K562 (cell line): ENCODE measurements around the gene CCDC194. TPM values are rescaled to one million over a fixed set of nuclear protein-coding genes. Genes with fewer than 3 reads are reported as not detected.
A peak's percentile ranks its signal among the peaks of the same experiment; 100 is the strongest.

Experiments used
- ARID3A ChIP-seq: IDR thresholded peaks from 2 replicates; pipeline ENCODE4 v1.6.1; 2012; ENCODE audit warnings: low read depth, low read length, improper control_type of control experiment, borderline replicate concordance
- ATF7 ChIP-seq: fragments of 450-650 bp; IDR thresholded peaks from 2 replicates; pipeline ENCODE4 v1.7.1; 2014; ENCODE audit warnings: mild to moderate bottlenecking, moderate library complexity
- CC2D1A ChIP-seq: fragments of 450-650 bp; IDR thresholded peaks from 2 replicates; pipeline ENCODE4 v1.6.1; 2017; ENCODE audit warnings: mild to moderate bottlenecking
- CHD1 ChIP-seq: fragments of 200-600 bp; sonication (generic); IDR thresholded peaks from one replicate; pipeline ENCODE4 v1.6.1; 2012; ENCODE audit warnings: mild to moderate bottlenecking, moderate library complexity, low read length, inconsistent platforms
- ELF1 ChIP-seq: fragments of 200-800 bp; sonication (Bioruptor generic); IDR thresholded peaks from 2 replicates; pipeline ENCODE4 v1.6.1; 2016; ENCODE audit warnings: missing genetic modification characterization, missing compliant biosample characterization
- ETV1 ChIP-seq: fragments of 450-650 bp; conservative IDR thresholded peaks from 2 replicates; pipeline ENCODE4 v1.6.1; 2016; ENCODE audit warnings: missing genetic modification characterization, control low read depth, low read depth, missing compliant biosample characterization
- FOSL1 ChIP-seq: fragments of 200-800 bp; sonication (Bioruptor generic); conservative IDR thresholded peaks from 2 replicates; pipeline ENCODE4 v1.6.1; 2016; ENCODE audit warnings: missing genetic modification characterization, missing compliant biosample characterization
- HBP1 ChIP-seq: fragments of 450-650 bp; formaldehyde crosslinking; IDR thresholded peaks from 2 replicates; pipeline ENCODE4 v1.4.0; 2022; ENCODE audit warnings: missing genetic modification characterization
- HOMEZ ChIP-seq: fragments of 250-450 bp; sonication (Bioruptor Pico); IDR thresholded peaks from 2 replicates; pipeline ENCODE4 v1.4.0; 2020; ENCODE audit warnings: mild to moderate bottlenecking, moderate library complexity
- HSF4 ChIP-seq: fragments of 250-450 bp; sonication (Bioruptor Pico); IDR thresholded peaks from 2 replicates; pipeline ENCODE4 v2.1.2; 2022; ENCODE audit warnings: mild to moderate bottlenecking, moderate library complexity, borderline replicate concordance
- JUNB ChIP-seq: fragments of 450-650 bp; formaldehyde crosslinking; conservative IDR thresholded peaks from 2 replicates; pipeline ENCODE4 v1.4.0; 2020; ENCODE audit warnings: mild to moderate bottlenecking
- NONO ChIP-seq, 2 experiments: fragments of 200-400 bp in 1 of 2; fragments of 450-650 bp in 1 of 2; formaldehyde crosslinking in 1 of 2; IDR thresholded peaks; 2 replicates each; pipeline ENCODE4 v1.6.1; 2017; ENCODE audit warnings: low read depth in 2 of 2, mild to moderate bottlenecking in 2 of 2, moderate library complexity in 2 of 2, low read length in 1 of 2
- NRF1 ChIP-seq, 2 experiments: fragments of 450-650 bp; IDR thresholded peaks in 1 of 2; conservative IDR thresholded peaks in 1 of 2; 2 replicates each; pipeline ENCODE4 v1.6.1; 2014; ENCODE audit warnings: mild to moderate bottlenecking in 2 of 2
- POLR2A ChIP-seq: fragments of 450-650 bp; conservative IDR thresholded peaks from 2 replicates; pipeline ENCODE4 v1.6.1; 2016
- RBM25 ChIP-seq: fragments of 200-400 bp; formaldehyde crosslinking; IDR thresholded peaks from 2 replicates; pipeline ENCODE4 v1.6.1; 2018; ENCODE audit warnings: low read length, low read depth, moderate library complexity; ENCODE audit not compliant: severe bottlenecking
- SMC3 ChIP-seq: conservative IDR thresholded peaks from 2 replicates; pipeline ENCODE4 v1.6.1; 2011; ENCODE audit warnings: low read depth, low read length, improper control_type of control experiment; ENCODE audit not compliant: insufficient read depth
- SRF ChIP-seq, 2 experiments: fragments of 250-450, 450-650 bp in 1 of 2; sonication (Bioruptor Pico) in 1 of 2; sonication (generic) in 1 of 2; formaldehyde crosslinking; IDR thresholded peaks; 2 replicates each; pipeline versions ENCODE4 v1.5.0 to v1.5.1; 2020 to 2022; ENCODE audit warnings: mild to moderate bottlenecking in 1 of 2, missing genetic modification reagents in 1 of 2
- ZBTB2 ChIP-seq: fragments of 450-650 bp; IDR thresholded peaks from 2 replicates; pipeline ENCODE4 v1.6.1; 2016; ENCODE audit warnings: antibody characterized with exemption
- ZFX ChIP-seq: sonication (generic); formaldehyde crosslinking; IDR thresholded peaks from 2 replicates; pipeline ENCODE4 v1.8.0; 2022; ENCODE audit warnings: mild to moderate bottlenecking, missing genetic modification reagents, moderate library complexity
- ZNF212 ChIP-seq: fragments of 450-650 bp; formaldehyde crosslinking; IDR thresholded peaks from 2 replicates; pipeline ENCODE4 v1.4.0; 2020; ENCODE audit warnings: mild to moderate bottlenecking
- polyA plus RNA-seq, 8 experiments: library from polyadenylated mRNA; depleted of rRNA in 4 of 8; stranded (reverse) in 5 of 8; unstranded in 3 of 8; fragments of >200 nt; fragmentation: Nextera tagmentation in 2 of 8; fragmentation: Illumina TruSeq in 1 of 8; extraction: Ambion mirVana in 2 of 8; extraction: Trizol in 1 of 8; gene quantifications; 2 replicates each; pipeline versions ENCODE4 v1.2.1 to v1.2.3, GENCODE V29; 2011 to 2014; ENCODE audit warnings: inconsistent platforms in 1 of 8, missing spikeins in 1 of 8
- total RNA-seq, 7 experiments: library from RNA; depleted of rRNA in 6 of 7; stranded (reverse); fragments of >200 nt in 6 of 7; fragmentation: Illumina TruSeq in 2 of 7; extraction: Trizol in 2 of 7; gene quantifications; 2 replicates each; pipeline versions ENCODE4 v1.2.1 to v1.2.3, GENCODE V29; 2011 to 2021; ENCODE audit warnings: low replicate concordance in 1 of 7

Gene CCDC194
- total and polyA plus RNA-seq, 9 of the 15 experiments (the other 6 are each of a cell fraction or from before 2014, with no cell fraction given): 0.13 to 1.3 (median 0.39) TPM; not detected in 3

- TF ChIP-seq ZNF212 (CRISPR knock-in tag) (no peak), SMC3 (peak; percentile 85), SRF (CRISPR knock-in tag; IDR thresholded peaks at IDR 0.05) (no peak), HBP1 (CRISPR knock-in tag) (no peak), ELF1 (tag) (peak; percentile 81), NRF1 (conservative IDR thresholded peaks at IDR 0.05 in 1 of 2, IDR thresholded peaks at IDR 0.05 in 1 of 2) (0 out of 4 replicates have a peak, but pooled peaks of 1 of the 2 experiments have one; percentile 16), POLR2A (no peak), NONO (IDR thresholded peaks at IDR 0.05; ENCODE audit: low read depth in 2 of 2, low read length in 1 of 2) (0 out of 4 replicates have a peak, but pooled peaks of 1 of the 2 experiments have one; percentile 24), ZBTB2 (no peak), ETV1 (tag) (peak; percentile 42; the same call in 1 of the 2 replicates), HSF4 (CRISPR knock-in tag) (no peak), CHD1 (no peak), ZFX (CRISPR knock-in tag) (peak; percentile 64), JUNB (no peak), CC2D1A (peak; percentile 70; the same call in 1 of the 2 replicates), RBM25 (peak; percentile 65), HOMEZ (no peak), FOSL1 (no peak), ATF7 (0 out of 2 replicates have a peak, but pooled peaks have one; percentile 18), ARID3A (no peak)
Measured at GRCh38 chr19:17346109-17346671, 47.8 kb downstream of the CCDC194 start (continued).
